T47D (cell line): Measurements from ENCODE around the gene EXOC6.
"Not testable (repeated sequence)": the region's sequence is repeated elsewhere in the genome, so short reads cannot be mapped to it uniquely, and the experiment has no call there.

Experiments
- DNase-seq, 2 experiments: peaks; one replicate each; pipeline versions ENCODE4 v3.0.0 to v3.0.0-alpha.2; 2011 to 2012; ENCODE audit warnings: low read depth in 1 of 2, low spot score in 1 of 2
- JUND ChIP-seq: IDR thresholded peaks from 2 replicates; pipeline ENCODE4 v1.6.1; 2012; ENCODE audit warnings: low read depth
- in situ Hi-C: cut with HindIII; loops from 2 replicates; pipeline ENCODE4 v1.10.0; 2016; ENCODE audit warnings: low sequenced_read_pairs, low pct_unique_long_range_greater_than_20kb

EXOC6 gene

DNA sequence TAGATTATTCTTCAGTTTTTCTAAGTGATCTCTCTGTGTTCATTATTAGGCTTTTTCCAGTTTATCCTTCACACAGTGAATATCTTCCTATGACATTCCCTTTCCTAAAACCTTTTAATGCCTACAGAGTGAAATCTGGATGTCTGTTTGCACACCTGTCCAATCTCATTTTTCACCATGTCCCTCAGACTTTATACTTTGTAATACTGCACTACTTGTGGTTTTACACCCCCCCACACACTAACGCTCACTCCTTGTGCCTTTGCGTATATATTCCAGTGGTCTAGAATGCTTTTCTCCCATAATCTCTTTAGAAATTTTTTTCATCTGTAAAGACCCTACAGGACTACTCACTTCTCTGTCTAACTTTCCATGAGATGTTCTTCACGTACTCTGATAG lies 98.2 kb downstream of the EXOC6 start:
- DNase-seq = no peak
- in situ Hi-C loops = no loop called here
- no peak for TF ChIP-seq JUND

DNA sequence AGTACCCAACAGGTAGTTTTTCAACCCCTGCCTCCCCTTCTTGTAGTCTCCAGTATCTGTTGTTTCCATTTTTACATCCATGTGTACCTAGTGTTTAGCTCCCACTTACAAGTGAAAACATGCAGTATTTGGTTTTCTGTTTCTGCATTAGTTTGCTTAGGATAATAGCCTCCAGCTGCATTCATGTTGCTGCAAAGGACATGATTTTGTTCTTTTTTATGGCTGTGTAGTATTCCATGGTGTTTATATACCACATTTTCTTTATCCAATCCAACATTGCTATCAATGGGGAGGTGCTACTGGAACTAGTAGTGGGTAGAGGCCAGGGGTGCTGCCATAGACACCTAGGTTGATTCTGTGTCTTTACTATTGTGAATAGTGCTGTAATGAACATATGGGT lies 104.3 kb downstream of the EXOC6 start:
- DNase-seq, in situ Hi-C loops: not testable (repeated sequence)

- in situ Hi-C loops = no loop called here
- TF ChIP-seq JUND = no peak
- DNase-seq = no peak
Measured at GRCh38 chr10:92957223-92958010, 109.1 kb downstream of the EXOC6 start.

- DNase-seq = no peak
Measured at GRCh38 chr10:92961638-92962037, 113.3 kb downstream of the EXOC6 start.

DNA sequence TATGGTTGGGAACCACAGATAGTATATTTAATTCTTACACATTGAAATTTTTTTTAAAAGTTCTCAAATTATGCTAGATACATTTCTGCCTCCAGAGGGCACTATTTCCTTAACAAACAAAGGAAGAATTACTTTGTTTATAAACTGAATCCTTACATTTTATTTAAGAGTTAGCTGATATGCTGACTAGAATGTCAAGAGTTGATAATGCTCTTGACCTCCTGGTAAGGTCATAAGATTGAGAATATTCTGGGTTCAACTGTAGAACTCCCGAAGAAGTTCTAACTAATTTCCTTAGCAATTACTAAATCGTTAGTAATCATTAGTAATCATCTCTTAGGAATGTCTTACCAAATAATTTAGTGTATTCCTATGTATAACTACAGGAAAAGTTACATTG lies 117.0 kb downstream of the EXOC6 start:
- no peak for TF ChIP-seq JUND
- peak; percentile 15 to 63 for DNase-seq
- in situ Hi-C loops = no loop called here

More at GRCh38 chr10:92961638-92962037, 113.3 kb downstream of the EXOC6 start:
- TF ChIP-seq JUND = no peak
- in situ Hi-C loops = no loop called here

- DNase-seq = no peak
- TF ChIP-seq JUND = no peak
- in situ Hi-C loops = no loop called here
Measured at GRCh38 chr10:92967641-92968040, 119.3 kb downstream of the EXOC6 start.

- in situ Hi-C loops = no loop called here
- DNase-seq = no peak
- TF ChIP-seq JUND = no peak
Measured at GRCh38 chr10:92969151-92969550, 120.8 kb downstream of the EXOC6 start.

DNA sequence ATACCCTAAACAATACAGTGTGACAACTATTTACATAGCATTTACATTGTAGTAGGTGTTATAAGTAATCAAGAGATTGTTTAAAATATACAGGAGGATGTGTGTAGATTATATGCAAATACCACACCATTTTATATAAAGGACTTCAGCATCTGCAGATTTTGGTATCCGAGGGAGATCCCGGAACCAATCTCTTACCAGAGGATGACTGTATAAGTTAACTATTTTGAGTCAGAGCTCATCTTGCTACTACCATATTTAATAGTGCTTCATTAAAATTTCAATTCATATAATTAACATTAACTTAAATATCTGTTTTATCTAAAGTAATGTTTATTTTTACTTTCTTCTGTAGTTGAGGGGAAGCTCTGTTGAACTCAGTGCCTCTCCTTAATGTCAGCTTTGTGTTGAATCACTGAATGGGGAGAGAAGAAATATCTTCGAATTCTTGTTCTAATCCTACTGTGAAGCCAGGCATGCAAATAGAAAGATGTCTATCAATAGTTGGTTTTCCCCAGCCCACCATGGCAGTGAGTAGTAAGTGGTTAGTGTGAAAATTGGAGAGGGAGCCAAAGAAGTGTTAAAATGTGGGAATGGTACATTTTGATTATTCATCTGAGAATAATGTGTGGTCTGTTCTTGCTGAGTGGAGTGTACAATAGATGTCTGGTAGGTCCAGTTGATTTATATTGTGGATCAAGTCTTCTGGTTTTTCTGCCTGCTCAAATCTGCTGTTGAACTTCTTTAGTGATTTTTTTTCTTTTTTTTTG lies 122.2 kb downstream of the EXOC6 start:
- in situ Hi-C loops = no loop called here
- no peak for TF ChIP-seq JUND
- no peak for DNase-seq

DNA sequence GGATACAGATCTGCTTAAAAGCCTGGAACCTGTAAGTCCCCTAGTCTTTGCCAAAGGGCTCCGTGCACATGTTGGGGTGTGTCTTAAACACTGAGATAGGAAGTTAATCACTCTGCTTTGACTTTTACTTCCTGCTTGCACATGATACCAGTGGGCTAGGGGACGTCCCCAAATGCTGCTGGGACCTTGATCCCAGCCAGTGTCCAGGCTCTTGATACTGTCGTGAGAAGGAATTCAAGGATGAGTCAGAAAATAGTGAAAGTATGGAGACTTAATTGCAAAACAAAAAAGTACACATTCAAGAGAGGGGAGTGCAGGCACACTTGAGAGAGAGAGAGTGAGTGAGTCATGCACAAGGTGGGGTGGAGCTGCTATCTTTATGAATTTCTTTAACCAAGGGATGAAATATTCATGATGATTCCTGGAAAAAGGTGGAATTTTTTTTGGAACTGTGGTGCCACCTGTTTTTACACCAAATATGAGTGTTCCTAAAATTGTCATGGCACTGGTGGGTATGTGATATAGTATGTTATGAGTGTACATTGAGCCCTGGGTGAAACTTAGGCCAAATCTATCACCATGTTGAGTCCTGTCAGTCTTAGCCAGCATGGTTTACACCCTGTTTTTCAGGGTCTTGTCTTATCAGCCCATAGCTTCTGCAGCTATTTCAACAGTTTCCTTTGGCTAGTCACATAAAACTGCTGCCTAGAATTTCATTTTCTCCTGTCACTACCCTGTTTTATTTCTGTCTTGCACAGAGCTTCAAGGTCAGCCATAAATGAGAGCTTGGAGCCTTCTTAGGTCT lies 123.9 kb downstream of the EXOC6 start:
- in situ Hi-C loops = no loop called here
- TF ChIP-seq JUND = no peak
- no peak for DNase-seq

DNA sequence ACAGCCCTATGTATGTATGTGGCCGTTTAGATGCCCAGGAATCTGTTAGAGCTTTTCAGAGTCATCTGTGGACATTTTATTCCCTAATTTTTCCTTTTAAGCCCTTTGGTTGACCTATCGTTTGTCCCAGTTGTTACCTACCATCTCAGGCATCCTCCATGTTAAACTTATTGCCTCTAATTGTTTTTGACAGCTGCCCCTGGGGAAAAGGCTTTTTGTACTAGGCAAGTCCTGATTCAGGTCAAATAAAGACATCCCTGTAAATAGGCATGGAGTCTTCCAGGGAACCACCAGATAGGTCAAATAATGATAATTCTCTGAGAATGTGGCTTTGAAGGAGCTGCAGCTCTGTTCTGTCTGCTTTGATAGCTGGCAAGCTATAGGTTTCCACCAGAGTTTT lies 124.6 kb downstream of the EXOC6 start:
- TF ChIP-seq JUND = no peak
- no peak for DNase-seq
- in situ Hi-C loops = no loop called here

GRCh38 chr10:92976278-92976677 lies 128.0 kb downstream of the EXOC6 start:
- in situ Hi-C loops, DNase-seq: not testable (repeated sequence)

- in situ Hi-C loops = no loop called here
- no peak for TF ChIP-seq JUND
- no peak for DNase-seq
Measured at GRCh38 chr10:92989250-92989649, 140.9 kb downstream of the EXOC6 start.

GRCh38 chr10:92990615-92991014 lies 142.3 kb downstream of the EXOC6 start:
- DNase-seq = no peak
- in situ Hi-C loops = no loop called here
- no peak for TF ChIP-seq JUND
